GM23338 (cell line): Measurements from ENCODE around the gene CSNK1E.

Source experiments
- CREB1 ChIP-seq: fragments of 250-450 bp; sonication (Bioruptor Pico); IDR thresholded peaks from 2 replicates; pipeline ENCODE4 v1.5.0; 2020; ENCODE audit warnings: low read depth, mild to moderate bottlenecking, moderate library complexity
- CTCF ChIP-seq, 2 experiments: fragments of 200-600 bp in 1 of 2; sonication (generic) in 1 of 2; conservative IDR thresholded peaks; 2 replicates each; pipeline versions ENCODE4 v1.5.1 to v1.6.1; 2016 to 2017; ENCODE audit warnings: antibody characterized with exemption in 2 of 2, low read depth in 2 of 2, mild to moderate bottlenecking in 2 of 2, moderate library complexity in 1 of 2
- ETS1 ChIP-seq: IDR thresholded peaks from 2 replicates; pipeline ENCODE4 v1.6.1; 2016; ENCODE audit warnings: antibody characterized with exemption
- EZH2 ChIP-seq: fragments of 200-600 bp; sonication (generic); IDR thresholded peaks from one replicate; pipeline ENCODE4 v1.8.0; 2017; ENCODE audit warnings: antibody characterized with exemption, mild to moderate bottlenecking, low read depth; ENCODE audit not compliant: unreplicated experiment
- EZH2phosphoT487 ChIP-seq: fragments of 200-600 bp; sonication (generic); IDR thresholded peaks from one replicate; pipeline ENCODE4 v1.8.1; 2018; ENCODE audit warnings: antibody characterized with exemption; ENCODE audit not compliant: unreplicated experiment
- JUNB ChIP-seq: IDR thresholded peaks from one replicate; pipeline ENCODE4 v1.6.1; 2016; ENCODE audit warnings: antibody characterized with exemption; ENCODE audit not compliant: unreplicated experiment
- NANOG ChIP-seq: IDR thresholded peaks from 2 replicates; pipeline ENCODE4 v1.6.1; 2016; ENCODE audit warnings: antibody characterized with exemption, borderline replicate concordance
- POLR2AphosphoS5 ChIP-seq: IDR thresholded peaks from 2 replicates; pipeline ENCODE4 v1.6.1; 2016; ENCODE audit warnings: antibody characterized with exemption, low read depth
- ZNF331 ChIP-seq: fragments of 250-450 bp; sonication (Bioruptor Pico); IDR thresholded peaks from 2 replicates; pipeline ENCODE4 v1.5.0; 2020; ENCODE audit warnings: low read depth, mild to moderate bottlenecking, moderate library complexity
- TF ChIP-seq, protein P1 (sequence below): IDR thresholded peaks from one replicate; pipeline ENCODE4 v1.6.1; 2018; ENCODE audit warnings: antibody characterized with exemption; ENCODE audit not compliant: unreplicated experiment
- TF ChIP-seq, protein P2 (sequence below): fragments of 250-450 bp; sonication (Bioruptor Pico); IDR thresholded peaks from 2 replicates; pipeline ENCODE4 v1.5.0; 2020; ENCODE audit warnings: mild to moderate bottlenecking, moderate library complexity

- TF ChIP-seq CTCF (conservative IDR thresholded peaks at IDR 0.05; ENCODE audit: low read depth in 2 of 2) (no peak), EZH2phosphoT487 (no peak), POLR2AphosphoS5 (no peak), EZH2 (no peak), ZNF331 (CRISPR knock-in tag) (no peak), CREB1 (CRISPR knock-in tag) (no peak), JUNB (no peak), ETS1 (no peak), NANOG (no peak)
- TF ChIP-seq, protein P1, sequence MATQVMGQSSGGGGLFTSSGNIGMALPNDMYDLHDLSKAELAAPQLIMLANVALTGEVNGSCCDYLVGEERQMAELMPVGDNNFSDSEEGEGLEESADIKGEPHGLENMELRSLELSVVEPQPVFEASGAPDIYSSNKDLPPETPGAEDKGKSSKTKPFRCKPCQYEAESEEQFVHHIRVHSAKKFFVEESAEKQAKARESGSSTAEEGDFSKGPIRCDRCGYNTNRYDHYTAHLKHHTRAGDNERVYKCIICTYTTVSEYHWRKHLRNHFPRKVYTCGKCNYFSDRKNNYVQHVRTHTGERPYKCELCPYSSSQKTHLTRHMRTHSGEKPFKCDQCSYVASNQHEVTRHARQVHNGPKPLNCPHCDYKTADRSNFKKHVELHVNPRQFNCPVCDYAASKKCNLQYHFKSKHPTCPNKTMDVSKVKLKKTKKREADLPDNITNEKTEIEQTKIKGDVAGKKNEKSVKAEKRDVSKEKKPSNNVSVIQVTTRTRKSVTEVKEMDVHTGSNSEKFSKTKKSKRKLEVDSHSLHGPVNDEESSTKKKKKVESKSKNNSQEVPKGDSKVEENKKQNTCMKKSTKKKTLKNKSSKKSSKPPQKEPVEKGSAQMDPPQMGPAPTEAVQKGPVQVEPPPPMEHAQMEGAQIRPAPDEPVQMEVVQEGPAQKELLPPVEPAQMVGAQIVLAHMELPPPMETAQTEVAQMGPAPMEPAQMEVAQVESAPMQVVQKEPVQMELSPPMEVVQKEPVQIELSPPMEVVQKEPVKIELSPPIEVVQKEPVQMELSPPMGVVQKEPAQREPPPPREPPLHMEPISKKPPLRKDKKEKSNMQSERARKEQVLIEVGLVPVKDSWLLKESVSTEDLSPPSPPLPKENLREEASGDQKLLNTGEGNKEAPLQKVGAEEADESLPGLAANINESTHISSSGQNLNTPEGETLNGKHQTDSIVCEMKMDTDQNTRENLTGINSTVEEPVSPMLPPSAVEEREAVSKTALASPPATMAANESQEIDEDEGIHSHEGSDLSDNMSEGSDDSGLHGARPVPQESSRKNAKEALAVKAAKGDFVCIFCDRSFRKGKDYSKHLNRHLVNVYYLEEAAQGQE: no peak
- TF ChIP-seq, protein P2, sequence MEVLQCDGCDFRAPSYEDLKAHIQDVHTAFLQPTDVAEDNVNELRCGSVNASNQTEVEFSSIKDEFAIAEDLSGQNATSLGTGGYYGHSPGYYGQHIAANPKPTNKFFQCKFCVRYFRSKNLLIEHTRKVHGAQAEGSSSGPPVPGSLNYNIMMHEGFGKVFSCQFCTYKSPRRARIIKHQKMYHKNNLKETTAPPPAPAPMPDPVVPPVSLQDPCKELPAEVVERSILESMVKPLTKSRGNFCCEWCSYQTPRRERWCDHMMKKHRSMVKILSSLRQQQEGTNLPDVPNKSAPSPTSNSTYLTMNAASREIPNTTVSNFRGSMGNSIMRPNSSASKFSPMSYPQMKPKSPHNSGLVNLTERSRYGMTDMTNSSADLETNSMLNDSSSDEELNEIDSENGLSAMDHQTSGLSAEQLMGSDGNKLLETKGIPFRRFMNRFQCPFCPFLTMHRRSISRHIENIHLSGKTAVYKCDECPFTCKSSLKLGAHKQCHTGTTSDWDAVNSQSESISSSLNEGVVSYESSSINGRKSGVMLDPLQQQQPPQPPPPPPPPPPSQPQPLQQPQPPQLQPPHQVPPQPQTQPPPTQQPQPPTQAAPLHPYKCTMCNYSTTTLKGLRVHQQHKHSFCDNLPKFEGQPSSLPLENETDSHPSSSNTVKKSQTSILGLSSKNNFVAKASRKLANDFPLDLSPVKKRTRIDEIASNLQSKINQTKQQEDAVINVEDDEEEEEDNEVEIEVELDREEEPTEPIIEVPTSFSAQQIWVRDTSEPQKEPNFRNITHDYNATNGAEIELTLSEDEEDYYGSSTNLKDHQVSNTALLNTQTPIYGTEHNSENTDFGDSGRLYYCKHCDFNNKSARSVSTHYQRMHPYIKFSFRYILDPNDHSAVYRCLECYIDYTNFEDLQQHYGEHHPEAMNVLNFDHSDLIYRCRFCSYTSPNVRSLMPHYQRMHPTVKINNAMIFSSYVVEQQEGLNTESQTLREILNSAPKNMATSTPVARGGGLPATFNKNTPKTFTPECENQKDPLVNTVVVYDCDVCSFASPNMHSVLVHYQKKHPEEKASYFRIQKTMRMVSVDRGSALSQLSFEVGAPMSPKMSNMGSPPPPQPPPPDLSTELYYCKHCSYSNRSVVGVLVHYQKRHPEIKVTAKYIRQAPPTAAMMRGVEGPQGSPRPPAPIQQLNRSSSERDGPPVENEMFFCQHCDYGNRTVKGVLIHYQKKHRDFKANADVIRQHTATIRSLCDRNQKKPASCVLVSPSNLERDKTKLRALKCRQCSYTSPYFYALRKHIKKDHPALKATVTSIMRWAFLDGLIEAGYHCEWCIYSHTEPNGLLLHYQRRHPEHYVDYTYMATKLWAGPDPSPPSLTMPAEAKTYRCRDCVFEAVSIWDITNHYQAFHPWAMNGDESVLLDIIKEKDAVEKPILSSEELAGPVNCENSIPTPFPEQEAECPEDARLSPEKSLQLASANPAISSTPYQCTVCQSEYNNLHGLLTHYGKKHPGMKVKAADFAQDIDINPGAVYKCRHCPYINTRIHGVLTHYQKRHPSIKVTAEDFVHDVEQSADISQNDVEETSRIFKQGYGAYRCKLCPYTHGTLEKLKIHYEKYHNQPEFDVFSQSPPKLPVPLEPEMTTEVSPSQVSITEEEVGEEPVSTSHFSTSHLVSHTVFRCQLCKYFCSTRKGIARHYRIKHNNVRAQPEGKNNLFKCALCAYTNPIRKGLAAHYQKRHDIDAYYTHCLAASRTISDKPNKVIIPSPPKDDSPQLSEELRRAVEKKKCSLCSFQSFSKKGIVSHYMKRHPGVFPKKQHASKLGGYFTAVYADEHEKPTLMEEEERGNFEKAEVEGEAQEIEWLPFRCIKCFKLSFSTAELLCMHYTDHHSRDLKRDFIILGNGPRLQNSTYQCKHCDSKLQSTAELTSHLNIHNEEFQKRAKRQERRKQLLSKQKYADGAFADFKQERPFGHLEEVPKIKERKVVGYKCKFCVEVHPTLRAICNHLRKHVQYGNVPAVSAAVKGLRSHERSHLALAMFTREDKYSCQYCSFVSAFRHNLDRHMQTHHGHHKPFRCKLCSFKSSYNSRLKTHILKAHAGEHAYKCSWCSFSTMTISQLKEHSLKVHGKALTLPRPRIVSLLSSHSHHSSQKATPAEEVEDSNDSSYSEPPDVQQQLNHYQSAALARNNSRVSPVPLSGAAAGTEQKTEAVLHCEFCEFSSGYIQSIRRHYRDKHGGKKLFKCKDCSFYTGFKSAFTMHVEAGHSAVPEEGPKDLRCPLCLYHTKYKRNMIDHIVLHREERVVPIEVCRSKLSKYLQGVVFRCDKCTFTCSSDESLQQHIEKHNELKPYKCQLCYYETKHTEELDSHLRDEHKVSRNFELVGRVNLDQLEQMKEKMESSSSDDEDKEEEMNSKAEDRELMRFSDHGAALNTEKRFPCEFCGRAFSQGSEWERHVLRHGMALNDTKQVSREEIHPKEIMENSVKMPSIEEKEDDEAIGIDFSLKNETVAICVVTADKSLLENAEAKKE (CRISPR knock-in tag): no peak
Observed at GRCh38 chr22:38355275-38355674, 38.0 kb upstream of the CSNK1E start.
